ENCODE data around the gene CBFA2T3. TPM values are rescaled to one million over a fixed set of nuclear protein-coding genes. Genes with fewer than 3 reads are reported as not detected.
A peak's percentile ranks its signal among the peaks of the same experiment; 100 is the strongest.

Gene CBFA2T3
- polyA plus RNA-seq, 3 donors = 5.3 to 32.2 (median 6.2) TPM

DNA sequence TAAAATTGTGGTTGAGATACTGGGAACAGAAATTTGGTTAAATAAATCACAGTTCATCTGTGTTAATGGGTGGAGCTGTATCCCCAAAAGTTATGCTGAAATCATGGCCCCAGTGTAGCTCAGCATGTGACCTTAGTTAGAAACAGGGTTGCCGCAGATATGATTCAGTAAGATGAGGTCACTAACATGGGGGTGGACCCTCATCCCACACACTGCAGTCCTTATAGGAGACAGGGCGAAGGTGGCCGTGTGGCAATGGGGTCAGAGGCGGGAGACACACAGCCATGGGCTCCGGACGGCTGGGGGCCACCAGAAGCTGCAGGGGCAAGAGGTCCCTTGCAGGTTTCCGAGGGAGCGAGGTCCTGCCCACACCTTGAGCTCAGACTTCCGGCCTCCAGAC, 130.9 kb downstream of the CBFA2T3 start:
- Histone ChIP-seq H3K4me2 (replicated peaks; ENCODE audit: extremely low read depth, low read length, poor library complexity, severe bottlenecking) (no peak overlapping the region), H2AFZ (ENCODE audit: insufficient read depth, low read depth, low read length, poor library complexity, severe bottlenecking) (no peak overlapping the region), H3K9ac (ENCODE audit: insufficient read depth, low read length, poor library complexity, severe bottlenecking) (no peak overlapping the region), H3K9me3 (replicated peaks in 1 of 2; ENCODE audit: control insufficient read depth in 1 of 2, insufficient read depth in 1 of 2, low read length in 2 of 2) (no peaks in the 10 kb centered on the region), H3K4me3 (replicated peaks in 1 of 3; ENCODE audit: low read depth in 2 of 3, low read length in 3 of 3) (no peak overlapping the region), H4K20me1 (ENCODE audit: insufficient read depth, low read length) (peaks cover 90% of the 10 kb centered on the region), H3K27me3 (ENCODE audit: control insufficient read depth in 2 of 2, insufficient read depth in 2 of 2, low read length in 2 of 2) (no peaks in the 10 kb centered on the region), H3K36me3 (replicated peaks in 1 of 2; ENCODE audit: control insufficient read depth in 1 of 2, insufficient read depth in 2 of 2, low read length in 2 of 2) (peaks cover 37 to 44% of the 10 kb centered on the region in 2 donors), H3K27ac (ENCODE audit: low read depth in 1 of 2, low read length in 2 of 2) (no peak overlapping the region), H3K4me1 (ENCODE audit: control insufficient read depth in 1 of 2, insufficient read depth in 2 of 2, low read length in 2 of 2) (peaks cover 6 to 9% of the 10 kb centered on the region in 2 donors), H3K79me2 (ENCODE audit: insufficient read depth, low read length) (peaks cover 2% of the 10 kb centered on the region)
- Mint-ChIP-seq H3K9me3 (no peaks in the 10 kb centered on the region), H3K4me3 (no peak overlapping the region), H3K36me3 (peaks cover 32 to 61% of the 10 kb centered on the region in 2 donors), H3K27me3 (ENCODE audit: low read depth in 3 of 3) (peaks cover 0 to 3% (median 0%) of the 10 kb centered on the region in 3 donors), H3K27ac (no peak overlapping the region), H3K4me1 (peaks cover 6% of the 10 kb centered on the region)
- no peak for DNase-seq
- intact Hi-C loops (cut with micrococcal nuclease) = no loop called here
- TF ChIP-seq, protein P1, sequence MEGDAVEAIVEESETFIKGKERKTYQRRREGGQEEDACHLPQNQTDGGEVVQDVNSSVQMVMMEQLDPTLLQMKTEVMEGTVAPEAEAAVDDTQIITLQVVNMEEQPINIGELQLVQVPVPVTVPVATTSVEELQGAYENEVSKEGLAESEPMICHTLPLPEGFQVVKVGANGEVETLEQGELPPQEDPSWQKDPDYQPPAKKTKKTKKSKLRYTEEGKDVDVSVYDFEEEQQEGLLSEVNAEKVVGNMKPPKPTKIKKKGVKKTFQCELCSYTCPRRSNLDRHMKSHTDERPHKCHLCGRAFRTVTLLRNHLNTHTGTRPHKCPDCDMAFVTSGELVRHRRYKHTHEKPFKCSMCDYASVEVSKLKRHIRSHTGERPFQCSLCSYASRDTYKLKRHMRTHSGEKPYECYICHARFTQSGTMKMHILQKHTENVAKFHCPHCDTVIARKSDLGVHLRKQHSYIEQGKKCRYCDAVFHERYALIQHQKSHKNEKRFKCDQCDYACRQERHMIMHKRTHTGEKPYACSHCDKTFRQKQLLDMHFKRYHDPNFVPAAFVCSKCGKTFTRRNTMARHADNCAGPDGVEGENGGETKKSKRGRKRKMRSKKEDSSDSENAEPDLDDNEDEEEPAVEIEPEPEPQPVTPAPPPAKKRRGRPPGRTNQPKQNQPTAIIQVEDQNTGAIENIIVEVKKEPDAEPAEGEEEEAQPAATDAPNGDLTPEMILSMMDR (IDR thresholded peaks at IDR 0.05) = no peak
- 98% methylated on average over 7 of the region's 9 CpGs for WGBS (ENCODE audit: insufficient coverage)

DNA sequence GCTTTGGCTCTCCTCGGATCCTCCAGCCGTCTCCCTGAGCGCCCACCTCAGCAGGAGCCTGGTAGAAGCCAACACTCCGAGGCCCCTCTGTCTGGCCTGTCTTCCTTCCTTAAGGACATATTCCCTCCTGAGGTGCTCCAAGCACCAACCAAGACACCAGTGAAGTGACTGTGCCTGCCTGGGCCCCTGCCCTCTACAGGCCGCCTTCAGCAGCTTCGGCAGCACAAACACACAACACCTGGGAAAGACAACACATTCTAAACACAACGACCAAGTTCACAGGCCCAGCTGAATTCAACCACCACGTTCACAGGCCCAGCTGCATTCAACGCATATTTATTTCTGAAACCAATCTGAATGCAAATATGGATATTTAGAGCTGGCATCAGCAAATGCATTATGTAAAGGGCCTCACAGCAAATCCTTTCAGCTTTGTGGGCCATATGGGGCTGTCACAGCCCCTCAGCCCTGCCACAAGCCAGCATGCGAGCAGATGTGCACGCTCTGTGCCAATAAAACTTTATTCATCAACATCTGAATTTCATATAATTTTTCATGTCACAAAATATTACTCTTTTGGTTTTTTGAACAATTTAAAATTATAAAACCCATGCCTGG, 132.5 kb downstream of the CBFA2T3 start:
- Histone ChIP-seq H3K9ac (ENCODE audit: insufficient read depth, low read length, poor library complexity, severe bottlenecking) (no peak overlapping the region), H2AFZ (ENCODE audit: insufficient read depth, low read depth, low read length, poor library complexity, severe bottlenecking) (no peak overlapping the region), H3K4me2 (replicated peaks; ENCODE audit: extremely low read depth, low read length, poor library complexity, severe bottlenecking) (no peak overlapping the region), H3K79me2 (ENCODE audit: insufficient read depth, low read length) (peaks cover 2% of the 10 kb centered on the region), H3K4me3 (replicated peaks in 1 of 3; ENCODE audit: low read depth in 2 of 3, low read length in 3 of 3) (no peak overlapping the region), H3K27ac (ENCODE audit: low read depth in 1 of 2, low read length in 2 of 2) (no peak overlapping the region), H3K27me3 (ENCODE audit: control insufficient read depth in 2 of 2, insufficient read depth in 2 of 2, low read length in 2 of 2) (no peaks in the 10 kb centered on the region), H4K20me1 (ENCODE audit: insufficient read depth, low read length) (peaks cover 90% of the 10 kb centered on the region), H3K9me3 (replicated peaks in 1 of 2; ENCODE audit: control insufficient read depth in 1 of 2, insufficient read depth in 1 of 2, low read length in 2 of 2) (no peaks in the 10 kb centered on the region), H3K4me1 (ENCODE audit: control insufficient read depth in 1 of 2, insufficient read depth in 2 of 2, low read length in 2 of 2) (peaks cover 21 to 24% of the 10 kb centered on the region in 2 donors), H3K36me3 (replicated peaks in 1 of 2; ENCODE audit: control insufficient read depth in 1 of 2, insufficient read depth in 2 of 2, low read length in 2 of 2) (peaks cover 35 to 45% of the 10 kb centered on the region in 2 donors)
- H3K9me3 Mint-ChIP-seq = no peaks in the 10 kb centered on the region
- no peak overlapping the region for H3K4me3 Mint-ChIP-seq
- H3K36me3 Mint-ChIP-seq = peaks cover 34 to 61% of the 10 kb centered on the region in 2 donors
- peaks cover 20% of the 10 kb centered on the region for H3K4me1 Mint-ChIP-seq
- peaks cover 0 to 3% (median 2%) of the 10 kb centered on the region in 3 donors for H3K27me3 Mint-ChIP-seq (ENCODE audit: low read depth in 3 of 3)
- 96% methylated on average over 7 of the region's 11 CpGs for whole genome bisulfite sequencing (ENCODE audit: insufficient coverage)
- intact Hi-C loops (cut with micrococcal nuclease) = no loop called here
- peak overlapping the region in 1 of 7 donors; percentile 3 for H3K27ac Mint-ChIP-seq
- TF ChIP-seq, protein P1 (IDR thresholded peaks at IDR 0.05) = no peak
- DNase-seq = no peak

Data from CD14-positive monocyte (primary cell).